Esophagus muscularis mucosa (tissue), 4 donors: ENCODE results near the gene PCDH17.

Experiments
- CTCF ChIP-seq, 3 experiments: fragments of 200-600 bp in 2 of 3; fragments of 450-650 bp in 1 of 3; sonication (generic) in 2 of 3; IDR thresholded peaks; one replicate each; pipeline ENCODE4 v1.5.1; 2017 to 2019; ENCODE audit warnings: antibody characterized with exemption in 3 of 3, mild to moderate bottlenecking in 2 of 3, moderate library complexity in 1 of 3
- EP300 ChIP-seq: sonication (generic); formaldehyde crosslinking; IDR thresholded peaks from one replicate; pipeline ENCODE4 v1.6.1; 2017; ENCODE audit warnings: antibody characterized with exemption
- POLR2A ChIP-seq: fragments of 450-650 bp; IDR thresholded peaks from one replicate; pipeline ENCODE4 v1.6.1; 2017; ENCODE audit warnings: antibody characterized with exemption, moderate library complexity, mild to moderate bottlenecking, low read depth

GRCh38 chr13:57748096-57748495 lies 116.6 kb downstream of the PCDH17 start:
- TF ChIP-seq CTCF (IDR thresholded peaks at IDR 0.05) (no peak), EP300 (no peak), POLR2A (no peak)
